SKM-1 treated with dmso at 0.1 percent for 144 hours (cell line): ENCODE data around the gene VAV2.
"Not testable (repeated sequence)": the region's sequence is repeated elsewhere in the genome, so short reads cannot be mapped to it uniquely, and the experiment has no call there.

Source experiments
- DNase-seq: peaks from one replicate; lab custom pipeline; 2025; ENCODE audit not compliant: unreplicated experiment; lab: John Stamatoyannopoulos, UW

VAV2 gene

DNA sequence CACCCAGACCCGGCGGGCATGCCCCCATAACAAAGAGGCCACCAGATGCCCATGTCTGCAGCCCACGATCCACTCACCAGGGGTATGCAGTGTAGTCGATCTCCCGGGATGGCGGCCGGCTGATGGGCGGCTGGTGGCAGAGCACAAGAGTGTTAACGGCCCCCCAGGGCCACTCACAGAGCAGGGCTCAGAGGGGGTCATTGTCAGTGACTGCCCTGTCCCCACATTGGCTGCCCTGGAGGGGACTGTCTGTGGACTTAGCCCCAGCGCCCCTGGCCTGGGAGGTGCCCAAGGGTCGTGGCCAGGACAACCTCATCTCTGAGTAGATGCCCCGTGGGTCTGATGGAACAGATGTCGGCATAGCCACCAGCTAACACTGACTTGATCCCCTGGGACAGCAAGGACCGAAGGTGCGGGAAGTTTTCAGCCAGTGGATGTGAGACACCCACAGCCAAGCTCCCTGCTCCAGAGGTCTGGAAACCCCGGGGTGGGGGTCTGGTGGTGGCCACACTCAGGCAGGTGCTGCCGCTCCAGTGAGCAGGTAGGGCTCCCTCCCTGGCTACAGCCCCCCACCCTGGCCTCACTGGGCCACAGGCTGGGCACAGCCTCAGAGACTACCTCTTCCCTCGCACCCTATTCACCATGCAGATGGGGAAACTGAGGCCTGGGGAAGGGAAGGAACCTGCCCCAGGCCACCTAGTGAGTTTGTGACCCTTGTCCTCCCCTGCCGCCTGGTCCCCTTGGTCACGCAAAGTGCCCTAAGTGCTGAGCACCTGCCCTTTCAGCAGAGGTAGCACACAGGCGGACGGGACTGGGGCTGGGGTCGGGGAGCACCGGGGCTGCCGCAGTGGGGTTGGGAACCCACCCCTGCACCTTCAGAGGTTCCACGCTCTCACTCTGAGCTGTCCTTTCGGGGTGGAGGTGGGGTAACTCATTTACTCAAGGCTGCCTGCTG is 215.9 kb downstream of the VAV2 start:
- DNase-seq = no peak

DNA sequence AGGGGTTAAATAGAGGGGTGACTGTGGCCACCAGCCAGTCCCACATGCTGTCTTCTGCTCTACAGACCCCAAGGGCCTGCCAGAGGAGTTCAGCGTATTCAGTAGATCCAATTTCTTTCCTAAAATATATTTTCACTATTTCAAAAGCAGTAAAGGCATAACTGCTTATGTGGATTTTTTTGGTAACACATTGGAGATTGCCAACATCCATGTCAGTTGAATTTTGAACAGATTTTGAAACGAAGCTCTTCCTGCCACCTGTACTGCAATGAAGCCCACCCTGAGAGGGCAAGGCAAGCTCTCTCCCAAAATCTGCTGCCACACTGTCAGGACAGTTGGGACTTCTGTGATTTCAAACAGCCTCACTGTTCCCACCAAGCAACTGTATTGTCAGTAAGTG is 216.8 kb downstream of the VAV2 start:
- no peak for DNase-seq

DNA sequence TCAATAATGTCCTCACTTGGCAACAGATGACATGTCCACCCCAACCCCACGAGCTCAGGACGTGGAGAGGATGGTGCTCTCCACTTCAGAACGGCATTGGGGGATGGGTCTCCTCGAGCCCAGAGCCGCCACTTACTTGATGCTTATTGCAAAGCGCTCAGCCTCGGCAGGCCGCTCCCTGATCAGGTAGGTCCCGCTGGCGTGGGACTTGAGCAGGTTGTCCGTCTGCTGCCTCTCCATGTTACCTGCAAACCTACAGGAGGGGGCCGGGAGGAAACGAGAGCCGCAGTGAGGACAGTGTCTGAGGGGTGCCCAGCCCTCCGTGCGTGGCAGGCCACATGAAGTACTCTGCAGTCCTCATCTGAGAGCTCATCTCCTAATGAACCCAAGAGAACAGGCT is 217.3 kb downstream of the VAV2 start:
- no peak for DNase-seq

DNA sequence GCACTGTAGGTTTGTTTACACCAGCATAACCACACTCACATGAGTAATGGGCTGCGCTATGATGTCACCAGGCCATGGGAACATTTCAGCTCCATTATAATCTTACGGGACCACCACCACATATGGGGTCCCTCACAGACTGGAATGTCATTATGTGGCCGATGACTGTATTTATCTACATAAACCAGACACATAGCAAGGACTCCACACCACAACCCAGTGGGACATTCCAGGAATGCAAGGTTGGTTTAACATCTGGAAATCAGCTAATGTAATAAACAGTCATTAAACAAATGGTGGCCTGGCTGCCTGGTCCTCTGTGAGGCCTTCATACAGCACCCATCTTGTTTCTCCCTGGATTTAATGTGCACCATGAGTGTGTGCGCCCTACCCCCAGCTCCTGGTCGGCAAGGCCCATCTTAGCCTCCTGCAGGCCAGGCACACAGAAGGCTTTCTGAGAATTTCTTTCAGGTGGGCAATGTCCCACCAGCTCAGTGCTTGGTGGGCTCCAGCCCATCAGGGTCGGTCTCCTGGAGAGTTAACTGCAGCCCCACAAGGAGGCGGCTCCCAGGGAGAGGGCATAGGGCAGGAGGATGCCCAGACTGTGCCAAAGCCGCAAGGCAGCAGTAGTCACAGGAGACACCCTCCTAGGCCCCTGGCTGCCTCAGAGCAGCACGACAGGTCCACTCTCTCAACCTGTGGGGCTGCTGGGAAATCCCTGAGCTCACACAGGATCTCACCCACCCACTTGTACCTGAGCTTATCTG is 218.1 kb downstream of the VAV2 start:
- no peak for DNase-seq

DNA sequence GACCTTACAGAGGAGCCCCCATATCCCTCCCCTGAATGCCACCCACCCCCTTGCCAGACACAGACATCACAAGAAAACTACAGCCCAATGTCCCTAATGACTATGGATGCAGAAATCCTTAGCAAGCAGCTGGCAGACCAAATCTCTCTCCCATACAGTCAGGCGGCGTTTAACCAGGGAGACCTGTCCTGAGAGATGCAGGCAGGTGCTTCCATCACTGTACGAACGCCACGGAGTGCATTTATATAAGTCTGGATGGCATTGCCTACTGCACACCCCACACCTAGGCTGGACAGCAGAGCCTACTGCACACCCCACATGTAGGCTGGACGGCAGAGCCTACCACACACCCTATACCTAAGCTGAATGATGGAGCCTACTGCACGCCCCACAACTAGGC is 219.5 kb downstream of the VAV2 start:
- DNase-seq = no peak

DNA sequence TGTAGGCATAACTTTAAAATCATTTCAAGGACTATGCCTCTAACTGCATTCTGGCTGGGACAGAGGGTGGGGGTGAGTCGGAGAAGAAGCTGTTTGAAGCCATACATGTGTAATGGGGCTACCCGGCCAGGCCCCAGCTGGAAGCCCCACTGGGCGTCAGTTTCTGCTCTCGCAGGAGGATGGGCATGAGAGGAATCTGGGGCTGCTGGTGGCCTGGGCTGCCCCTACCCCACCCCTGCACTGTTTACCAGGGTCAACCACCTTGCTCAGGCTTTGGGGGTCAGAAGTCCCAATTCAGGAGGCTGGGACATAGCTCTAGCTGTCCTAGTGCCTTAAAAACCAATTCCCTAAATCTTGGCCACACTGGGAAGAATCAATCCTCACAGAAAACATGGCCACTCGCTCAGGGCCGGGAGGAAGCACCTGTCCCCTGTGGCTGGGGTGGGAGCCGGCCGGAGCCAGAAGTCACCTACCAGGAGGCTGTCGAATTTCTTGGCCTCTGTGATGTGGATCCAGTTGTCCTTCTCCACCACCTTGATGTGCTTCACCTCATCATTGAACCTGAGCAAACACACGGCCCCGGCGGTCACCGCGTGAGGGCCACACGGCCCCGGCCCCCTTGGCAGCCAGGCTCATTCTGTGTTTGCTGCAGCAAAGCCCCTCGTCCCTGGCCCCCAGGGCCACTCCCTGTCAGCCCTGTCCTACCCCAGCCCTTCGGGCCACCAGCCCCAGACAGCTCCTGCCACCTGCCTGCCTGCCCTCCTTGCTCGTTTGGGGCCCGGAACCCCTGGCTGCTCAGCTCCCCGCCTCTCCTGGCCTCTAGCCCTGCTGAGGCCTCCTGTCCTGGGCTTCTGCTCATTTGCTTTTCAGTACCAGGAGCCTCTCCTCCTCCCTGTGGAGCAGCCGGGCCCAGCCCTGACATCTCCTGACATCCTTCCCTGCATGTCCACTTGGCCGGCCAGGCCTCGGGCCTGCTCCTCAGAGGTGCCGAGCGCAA is 220.3 kb downstream of the VAV2 start:
- DNase-seq = no peak

DNA sequence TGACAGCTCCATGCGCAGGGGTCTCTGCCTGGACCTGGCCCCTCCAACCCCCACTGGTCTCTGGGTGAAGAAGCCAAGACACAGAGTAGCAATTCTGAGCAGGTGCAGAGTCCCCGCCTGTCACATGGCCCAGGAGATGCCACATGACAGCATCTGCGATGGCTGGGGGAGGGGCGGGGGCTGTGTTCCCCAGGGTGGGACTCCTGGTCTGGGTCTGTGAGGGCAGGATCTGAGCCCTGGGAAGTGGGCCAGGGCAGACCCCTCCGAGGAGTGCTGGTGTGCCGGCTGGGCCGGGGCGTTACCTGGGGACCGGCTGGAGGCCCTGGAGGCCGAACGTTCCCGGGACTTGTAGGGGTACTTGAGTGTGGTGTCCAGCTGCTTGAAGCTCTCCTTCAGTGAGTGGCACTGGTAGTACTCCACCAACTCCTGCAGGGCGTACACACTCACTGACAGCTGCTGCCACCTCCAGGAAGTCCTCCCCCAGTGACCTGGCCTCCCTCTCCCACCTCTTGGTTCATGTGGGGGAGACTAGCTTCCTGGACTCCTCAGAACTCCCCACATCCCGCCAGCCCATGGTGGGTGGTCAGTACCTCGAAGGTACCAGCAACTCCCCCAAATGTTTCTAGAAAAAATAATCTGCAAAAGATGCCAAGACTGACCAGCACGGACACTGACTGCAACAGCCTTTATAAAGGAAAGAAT is 221.9 kb downstream of the VAV2 start:
- DNase-seq = no peak

DNA sequence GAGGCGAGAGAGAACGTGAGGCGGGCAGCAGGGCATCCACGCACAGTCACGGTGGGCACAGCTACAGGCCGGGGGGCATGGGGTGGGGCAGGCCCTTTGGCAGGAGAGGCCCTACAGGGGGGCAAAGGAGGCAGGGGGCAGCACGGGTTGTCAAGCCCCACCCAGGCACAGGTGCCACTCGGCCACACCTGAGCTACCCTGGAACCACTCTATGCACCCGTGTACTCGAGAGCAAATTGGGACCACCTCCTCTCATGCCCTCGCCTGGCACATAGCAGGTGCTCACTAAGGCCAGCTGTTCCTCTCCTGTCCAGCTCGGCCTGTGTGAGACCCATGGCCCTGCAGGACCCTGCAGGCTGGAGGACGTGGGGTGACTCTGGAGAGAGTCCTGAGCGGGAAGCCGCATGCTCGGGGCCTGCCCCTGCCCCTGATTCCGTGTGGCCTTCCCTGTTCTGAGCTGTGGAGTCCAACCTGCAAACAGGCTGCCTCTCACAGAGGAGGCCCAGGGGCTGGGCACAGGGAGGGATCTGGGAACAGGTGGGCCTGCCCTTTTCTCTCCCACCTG is 222.5 kb downstream of the VAV2 start:
- DNase-seq = no peak

DNA sequence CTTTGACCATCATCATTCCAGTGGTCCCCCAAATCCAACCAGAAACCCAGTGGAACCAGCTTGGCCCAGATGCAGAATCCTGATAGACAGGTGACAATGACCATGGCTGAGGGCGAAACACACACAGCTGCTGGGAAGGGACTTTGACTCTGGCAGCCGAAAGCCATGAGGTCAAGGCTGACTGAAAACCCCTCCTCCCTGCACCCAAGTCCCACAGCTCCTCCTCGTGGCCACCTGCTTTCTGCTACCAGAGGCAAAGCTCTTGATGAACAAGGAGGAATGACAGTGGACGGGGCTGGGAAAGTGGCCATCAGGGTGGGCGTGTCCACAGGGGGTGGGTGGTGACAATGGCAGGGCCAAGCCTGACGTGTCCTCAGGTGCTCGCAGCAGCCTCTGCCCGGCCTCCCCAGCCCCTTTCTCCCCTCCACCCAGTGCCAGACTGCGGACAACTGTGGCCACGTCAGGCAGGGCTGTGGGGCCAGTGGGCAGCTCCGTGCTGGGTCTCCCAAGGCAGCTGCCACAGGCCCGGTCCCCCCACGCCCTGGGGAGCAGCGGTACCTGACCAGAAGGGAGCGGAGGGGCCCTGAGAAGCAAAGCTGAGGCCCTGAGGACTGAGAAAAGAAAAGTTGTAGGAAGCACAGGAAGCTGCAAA is 223.1 kb downstream of the VAV2 start:
- DNase-seq = no peak

DNA sequence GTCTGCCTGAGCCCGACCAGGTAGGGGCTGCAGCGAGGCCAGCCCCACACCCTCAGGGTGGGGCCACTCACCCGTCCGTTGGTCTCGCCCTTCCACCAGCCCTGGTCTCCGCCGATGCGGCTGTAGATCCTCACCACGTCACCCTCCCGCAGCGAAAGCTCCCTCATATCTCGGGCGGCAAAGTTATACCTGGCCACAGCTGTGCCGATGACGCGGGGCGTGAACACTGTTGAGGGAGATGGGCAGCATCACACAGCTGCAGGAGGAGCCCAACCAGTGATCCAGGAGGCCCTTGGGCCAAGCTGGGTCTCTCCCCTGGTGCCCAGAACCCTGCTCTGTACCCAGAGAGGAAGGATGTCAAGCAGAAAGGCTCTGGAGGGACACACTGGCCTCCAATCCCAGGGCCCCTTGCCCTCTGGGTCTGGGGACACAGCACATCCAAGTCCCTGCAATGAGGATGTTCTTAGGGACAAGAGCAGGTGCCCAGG is 223.7 kb downstream of the VAV2 start:
- no peak for DNase-seq

DNA sequence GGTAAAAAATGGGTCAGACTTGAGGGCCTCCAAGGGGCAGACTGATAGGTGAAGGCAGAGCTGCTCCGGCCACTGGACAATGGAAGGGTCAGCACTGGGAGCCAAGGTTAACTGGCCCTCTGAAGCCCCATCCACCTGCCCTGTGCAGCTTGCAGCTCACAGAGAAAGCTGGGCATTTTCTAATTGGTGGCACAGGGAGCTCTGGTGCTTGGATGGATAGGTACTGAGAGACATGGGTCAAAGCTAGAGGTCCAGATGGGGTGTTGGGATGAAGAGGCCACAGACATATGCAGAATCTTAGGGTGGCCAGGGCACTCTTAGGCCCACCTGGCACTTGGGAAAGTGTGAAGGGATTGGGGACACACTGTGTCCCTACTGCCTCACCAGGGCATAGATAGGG is 224.5 kb downstream of the VAV2 start:
- DNase-seq = no peak

DNA sequence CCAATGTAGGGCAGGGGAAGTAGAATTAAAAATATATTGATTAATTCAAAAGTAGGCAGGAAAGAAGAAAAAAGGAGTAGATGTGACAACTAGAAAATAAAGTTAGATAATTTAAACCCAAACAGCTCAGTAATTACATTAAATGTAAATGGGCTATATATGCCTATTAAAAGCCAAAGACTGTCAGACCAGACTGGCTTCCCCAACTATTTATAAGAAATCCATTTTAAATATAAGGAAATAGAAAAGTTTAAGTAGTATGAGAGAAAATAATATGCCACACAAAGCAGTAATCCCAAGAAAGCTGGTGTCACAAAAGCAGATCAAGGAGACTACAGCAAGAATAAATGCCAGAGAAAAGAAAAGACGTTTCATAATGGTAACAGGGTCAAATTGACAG is 225.1 kb downstream of the VAV2 start:
- no peak for DNase-seq

DNA sequence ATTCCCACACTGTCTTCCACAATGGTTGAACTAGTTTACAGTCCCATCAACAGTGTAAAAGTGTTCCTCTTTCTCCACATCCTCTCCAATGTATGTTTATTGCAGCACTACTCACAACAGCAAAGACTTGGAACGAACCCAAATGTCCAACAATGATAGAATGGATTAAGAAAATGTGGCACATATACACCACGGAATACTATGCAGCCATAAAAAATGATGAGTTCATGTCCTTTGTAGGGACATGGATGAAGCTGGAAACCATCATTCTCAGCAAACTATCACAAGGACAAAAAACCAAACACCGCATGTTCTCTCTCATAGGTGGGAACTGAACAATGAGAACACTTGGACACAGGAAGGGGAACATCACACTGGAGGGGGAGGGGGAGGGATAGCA is 225.9 kb downstream of the VAV2 start:
- not testable (repeated sequence) for DNase-seq

DNA sequence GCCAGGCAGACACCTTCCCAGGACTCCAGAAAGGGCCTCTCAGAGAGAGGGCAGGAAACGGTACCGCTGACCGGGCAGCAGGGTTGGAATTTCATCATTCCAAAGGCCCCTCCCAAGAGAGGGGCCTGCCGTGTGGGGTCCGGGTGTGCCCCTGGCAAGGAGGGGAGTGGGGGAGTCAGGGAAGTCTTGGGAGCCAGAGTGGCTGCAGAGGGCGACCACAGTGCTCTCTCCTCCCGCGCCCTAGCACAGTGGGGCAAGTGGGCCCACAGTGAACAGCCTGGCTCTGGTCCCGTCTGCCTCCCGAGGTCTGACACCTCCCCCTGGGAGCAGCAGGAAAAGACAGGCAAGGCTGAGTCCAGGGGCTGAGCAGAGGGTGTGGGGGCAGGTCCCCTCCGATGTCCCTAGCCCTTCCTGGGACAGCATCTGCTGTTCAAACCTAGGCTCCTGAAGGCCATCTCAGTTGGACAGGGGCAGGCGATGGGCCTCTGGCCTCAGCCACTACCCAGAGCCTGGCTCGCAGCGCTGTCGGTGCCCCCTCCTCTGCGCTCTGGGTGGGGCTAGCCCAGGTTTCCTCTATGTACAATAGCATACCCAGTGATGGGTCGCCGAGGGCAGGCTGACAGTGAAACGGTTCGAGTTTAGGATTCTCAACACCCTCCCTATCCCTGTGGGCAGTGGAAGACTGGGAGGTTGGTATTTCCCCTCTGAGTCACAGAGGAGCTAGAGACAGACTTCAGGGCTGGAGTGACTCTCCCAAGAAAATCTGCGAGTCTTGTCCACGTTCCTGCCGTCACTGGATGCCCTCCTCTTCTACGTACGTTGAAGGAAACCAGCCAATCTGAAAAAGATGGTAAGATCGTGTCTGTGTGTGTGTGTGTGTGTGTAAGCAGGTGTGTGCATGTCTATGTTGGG is 228.6 kb downstream of the VAV2 start:
- no peak for DNase-seq

DNA sequence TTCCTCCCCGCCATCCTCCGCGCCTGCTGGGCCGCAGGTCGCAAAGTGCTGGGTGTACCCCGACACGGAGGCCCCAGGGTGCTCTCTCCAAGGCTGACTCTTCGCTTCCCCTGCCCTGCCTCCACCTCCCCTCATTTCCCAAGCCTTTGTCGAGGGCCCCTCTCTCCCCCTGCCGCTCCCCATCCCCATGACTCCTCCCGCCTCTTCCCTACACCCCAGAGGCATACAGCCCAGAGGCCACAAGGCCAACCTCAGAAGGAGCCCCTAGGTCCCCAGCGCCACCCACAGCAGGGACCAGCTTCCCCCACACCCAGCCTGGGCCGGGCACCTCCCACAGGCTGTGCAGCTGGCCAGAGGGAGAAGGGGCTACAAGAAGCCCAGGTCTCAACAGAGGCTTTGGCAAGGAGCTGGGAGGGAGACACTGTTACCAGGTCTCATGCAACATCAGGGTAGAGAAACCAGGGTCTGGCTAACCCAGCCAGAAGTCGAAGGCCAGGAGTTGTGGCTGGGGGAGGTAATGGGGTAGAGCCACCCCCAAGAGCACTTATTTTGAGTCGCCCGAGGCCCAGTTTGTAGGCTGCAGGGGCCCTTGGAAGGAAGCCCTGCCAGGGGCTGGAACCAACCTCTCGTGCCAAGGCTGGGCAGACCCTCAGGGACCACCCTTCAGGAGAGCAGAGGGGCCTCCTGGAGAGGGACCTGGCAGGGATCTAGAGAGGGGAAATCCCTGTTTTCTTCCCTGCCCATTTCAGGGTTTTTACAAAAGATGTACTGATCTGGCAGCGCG is 229.4 kb downstream of the VAV2 start:
- no peak for DNase-seq

DNA sequence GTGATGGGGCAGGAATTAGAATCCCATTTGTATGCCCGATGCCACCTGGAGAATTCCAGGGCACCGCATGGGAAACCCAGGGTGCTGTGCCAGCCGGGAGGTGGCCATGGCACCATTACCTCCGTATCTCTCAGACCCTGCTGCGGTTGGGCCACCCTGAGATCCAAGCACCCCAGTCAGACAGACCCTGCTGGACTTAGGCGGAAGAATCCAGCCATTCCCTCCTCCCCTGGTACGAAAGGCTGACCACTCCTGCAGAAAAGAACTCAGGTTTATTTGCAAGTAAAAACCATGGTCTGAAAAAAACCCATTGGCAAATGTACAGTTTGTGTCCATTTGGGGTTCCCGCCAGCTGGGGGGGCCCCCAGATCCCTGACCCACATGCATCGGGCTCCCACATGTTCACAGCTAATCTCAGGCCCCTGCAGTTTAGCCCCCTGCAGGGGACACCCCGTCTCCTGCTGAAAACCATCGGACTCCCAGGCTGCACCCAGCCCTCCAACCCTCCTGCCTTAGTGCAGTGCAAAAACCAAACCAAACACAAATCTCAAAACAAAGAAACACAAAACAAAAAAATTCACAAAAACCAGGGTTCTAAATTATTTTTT is 230.4 kb downstream of the VAV2 start:
- DNase-seq = no peak

DNA sequence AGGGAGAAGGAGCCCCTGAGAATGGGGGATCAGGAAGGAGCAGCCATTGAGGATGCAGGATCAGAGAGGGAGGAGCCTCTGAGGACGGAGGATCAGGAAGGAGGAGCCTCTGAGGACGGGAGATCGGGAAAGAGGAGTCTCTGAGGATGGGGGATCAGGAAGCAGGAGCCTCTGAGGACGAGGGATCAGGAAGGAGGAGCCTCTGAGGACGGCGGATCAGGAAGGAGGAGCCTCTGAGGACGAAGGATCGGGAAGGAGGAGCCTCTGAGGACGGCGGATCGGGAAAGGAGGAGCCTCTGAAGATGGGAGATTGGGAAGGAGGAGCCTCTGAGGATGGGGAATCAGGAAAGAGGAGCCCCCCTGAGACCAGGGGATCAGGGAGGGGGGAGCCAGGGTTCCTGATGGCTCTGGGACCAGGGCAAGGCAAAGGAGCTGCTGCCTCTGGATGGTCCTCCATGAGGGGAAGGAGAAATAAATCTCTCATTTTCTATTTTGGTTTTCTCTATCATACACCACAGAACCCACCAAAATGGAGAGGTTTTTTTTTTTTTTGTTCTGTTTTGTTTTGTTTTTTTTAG is 231.3 kb downstream of the VAV2 start:
- no peak for DNase-seq
